HepG2 (cell line): Measurements from ENCODE around the gene CCDC30. TPM values are rescaled to one million over a fixed set of nuclear protein-coding genes. Genes with fewer than 3 reads are reported as not detected.

ENCODE experiments used
- DPF2 ChIP-seq: sonication (generic); formaldehyde crosslinking; IDR thresholded peaks from 2 replicates; pipeline ENCODE4 v1.4.0; 2020; ENCODE audit warnings: mild to moderate bottlenecking, low read depth, missing genetic modification reagents, borderline replicate concordance
- HNF4A ChIP-seq: sonication (generic); formaldehyde crosslinking; IDR thresholded peaks from 2 replicates; pipeline ENCODE4 v1.4.0; 2020; ENCODE audit warnings: missing genetic modification reagents
- PHF21A ChIP-seq: sonication (generic); formaldehyde crosslinking; IDR thresholded peaks from 2 replicates; pipeline ENCODE4 v1.5.0; 2020; ENCODE audit warnings: mild to moderate bottlenecking, missing genetic modification reagents
- RERE ChIP-seq: IDR thresholded peaks from 2 replicates; pipeline ENCODE4 v1.6.1; 2016; ENCODE audit warnings: low read depth, missing genetic modification reagents, missing compliant biosample characterization
- SNAPC5 ChIP-seq: sonication (generic); formaldehyde crosslinking; IDR thresholded peaks from 2 replicates; pipeline ENCODE4 v1.8.1; 2023; ENCODE audit warnings: mild to moderate bottlenecking, missing genetic modification reagents, borderline replicate concordance
- ZNF383 ChIP-seq: sonication (generic); formaldehyde crosslinking; IDR thresholded peaks from 2 replicates; pipeline ENCODE4 v1.4.0; 2020; ENCODE audit warnings: missing genetic modification reagents, mild to moderate bottlenecking, borderline replicate concordance
- ZNF609 ChIP-seq: sonication (generic); formaldehyde crosslinking; IDR thresholded peaks from 2 replicates; pipeline ENCODE4 v1.4.0; 2020; ENCODE audit warnings: mild to moderate bottlenecking, missing genetic modification reagents, borderline replicate concordance
- ZNF850 ChIP-seq: sonication (generic); formaldehyde crosslinking; conservative IDR thresholded peaks from 2 replicates; pipeline ENCODE4 v1.9.0; 2021; ENCODE audit warnings: mild to moderate bottlenecking, missing genetic modification reagents
- polyA plus RNA-seq, 8 experiments: library from polyadenylated mRNA; depleted of rRNA in 3 of 8; stranded (reverse) in 7 of 8; unstranded in 1 of 8; fragments of >200 nt; fragmentation: Illumina TruSeq in 4 of 8; extraction: Trizol in 4 of 8; gene quantifications; 2 replicates each; pipeline versions ENCODE4 v1.2.1 to v1.2.3, GENCODE V29; 2011 to 2016; ENCODE audit warnings: low read depth in 4 of 8, missing spikeins in 1 of 8, mixed read lengths in 1 of 8; ENCODE audit not compliant: insufficient read depth in 1 of 8
- total RNA-seq, 5 experiments: library from RNA; depleted of rRNA; stranded (reverse); fragments of >200 nt; fragmentation: Illumina TruSeq; extraction: Trizol; gene quantifications; 2 replicates each; pipeline ENCODE4 v1.2.3, GENCODE V29; 2016; ENCODE audit warnings: low read depth in 1 of 5
- TF ChIP-seq, protein P1 (sequence below): sonication (generic); formaldehyde crosslinking; IDR thresholded peaks from 2 replicates; pipeline ENCODE4 v1.4.0; 2020; ENCODE audit warnings: missing genetic modification reagents
- TF ChIP-seq, protein P2 (sequence below): sonication (generic); formaldehyde crosslinking; IDR thresholded peaks from 2 replicates; pipeline ENCODE4 v1.4.0; 2020; ENCODE audit warnings: low read depth, mild to moderate bottlenecking, missing genetic modification reagents

Gene CCDC30
- total and polyA plus RNA-seq, 2 of the 13 experiments (the other 11 are each of a cell fraction or from before 2014, with no cell fraction given): 0.25 to 0.77 TPM

GRCh38 chr1:42462828-42463763, at the start of gene CCDC30 (continued):
- TF ChIP-seq ZNF609 (CRISPR knock-in tag) (no peak), SNAPC5 (no peak), PHF21A (no peak; the same call in 1 of the 2 replicates), HNF4A (CRISPR knock-in tag) (no peak), DPF2 (CRISPR knock-in tag) (no peak), ZNF383 (CRISPR knock-in tag) (no peak), RERE (CRISPR knock-in tag) (no peak), ZNF850 (CRISPR knock-in tag) (no peak)
- TF ChIP-seq, protein P1, sequence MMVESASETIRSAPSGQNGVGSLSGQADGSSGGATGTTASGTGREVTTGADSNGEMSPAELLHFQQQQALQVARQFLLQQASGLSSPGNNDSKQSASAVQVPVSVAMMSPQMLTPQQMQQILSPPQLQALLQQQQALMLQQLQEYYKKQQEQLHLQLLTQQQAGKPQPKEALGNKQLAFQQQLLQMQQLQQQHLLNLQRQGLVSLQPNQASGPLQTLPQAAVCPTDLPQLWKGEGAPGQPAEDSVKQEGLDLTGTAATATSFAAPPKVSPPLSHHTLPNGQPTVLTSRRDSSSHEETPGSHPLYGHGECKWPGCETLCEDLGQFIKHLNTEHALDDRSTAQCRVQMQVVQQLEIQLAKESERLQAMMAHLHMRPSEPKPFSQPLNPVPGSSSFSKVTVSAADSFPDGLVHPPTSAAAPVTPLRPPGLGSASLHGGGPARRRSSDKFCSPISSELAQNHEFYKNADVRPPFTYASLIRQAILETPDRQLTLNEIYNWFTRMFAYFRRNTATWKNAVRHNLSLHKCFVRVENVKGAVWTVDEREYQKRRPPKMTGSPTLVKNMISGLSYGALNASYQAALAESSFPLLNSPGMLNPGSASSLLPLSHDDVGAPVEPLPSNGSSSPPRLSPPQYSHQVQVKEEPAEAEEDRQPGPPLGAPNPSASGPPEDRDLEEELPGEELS (CRISPR knock-in tag): no peak
- TF ChIP-seq, protein P2, sequence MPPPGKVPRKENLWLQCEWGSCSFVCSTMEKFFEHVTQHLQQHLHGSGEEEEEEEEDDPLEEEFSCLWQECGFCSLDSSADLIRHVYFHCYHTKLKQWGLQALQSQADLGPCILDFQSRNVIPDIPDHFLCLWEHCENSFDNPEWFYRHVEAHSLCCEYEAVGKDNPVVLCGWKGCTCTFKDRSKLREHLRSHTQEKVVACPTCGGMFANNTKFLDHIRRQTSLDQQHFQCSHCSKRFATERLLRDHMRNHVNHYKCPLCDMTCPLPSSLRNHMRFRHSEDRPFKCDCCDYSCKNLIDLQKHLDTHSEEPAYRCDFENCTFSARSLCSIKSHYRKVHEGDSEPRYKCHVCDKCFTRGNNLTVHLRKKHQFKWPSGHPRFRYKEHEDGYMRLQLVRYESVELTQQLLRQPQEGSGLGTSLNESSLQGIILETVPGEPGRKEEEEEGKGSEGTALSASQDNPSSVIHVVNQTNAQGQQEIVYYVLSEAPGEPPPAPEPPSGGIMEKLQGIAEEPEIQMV: no peak
